ENCODE measurements around the gene PRDM16. TPM values are rescaled to one million over a fixed set of nuclear protein-coding genes. Genes with fewer than 3 reads are reported as not detected.

Gene PRDM16
- total and polyA plus RNA-seq, 2 of the 8 experiments (the other 6 are each of a cell fraction or from before 2014, with no cell fraction given) = 0.39 to 0.43 TPM

DNA sequence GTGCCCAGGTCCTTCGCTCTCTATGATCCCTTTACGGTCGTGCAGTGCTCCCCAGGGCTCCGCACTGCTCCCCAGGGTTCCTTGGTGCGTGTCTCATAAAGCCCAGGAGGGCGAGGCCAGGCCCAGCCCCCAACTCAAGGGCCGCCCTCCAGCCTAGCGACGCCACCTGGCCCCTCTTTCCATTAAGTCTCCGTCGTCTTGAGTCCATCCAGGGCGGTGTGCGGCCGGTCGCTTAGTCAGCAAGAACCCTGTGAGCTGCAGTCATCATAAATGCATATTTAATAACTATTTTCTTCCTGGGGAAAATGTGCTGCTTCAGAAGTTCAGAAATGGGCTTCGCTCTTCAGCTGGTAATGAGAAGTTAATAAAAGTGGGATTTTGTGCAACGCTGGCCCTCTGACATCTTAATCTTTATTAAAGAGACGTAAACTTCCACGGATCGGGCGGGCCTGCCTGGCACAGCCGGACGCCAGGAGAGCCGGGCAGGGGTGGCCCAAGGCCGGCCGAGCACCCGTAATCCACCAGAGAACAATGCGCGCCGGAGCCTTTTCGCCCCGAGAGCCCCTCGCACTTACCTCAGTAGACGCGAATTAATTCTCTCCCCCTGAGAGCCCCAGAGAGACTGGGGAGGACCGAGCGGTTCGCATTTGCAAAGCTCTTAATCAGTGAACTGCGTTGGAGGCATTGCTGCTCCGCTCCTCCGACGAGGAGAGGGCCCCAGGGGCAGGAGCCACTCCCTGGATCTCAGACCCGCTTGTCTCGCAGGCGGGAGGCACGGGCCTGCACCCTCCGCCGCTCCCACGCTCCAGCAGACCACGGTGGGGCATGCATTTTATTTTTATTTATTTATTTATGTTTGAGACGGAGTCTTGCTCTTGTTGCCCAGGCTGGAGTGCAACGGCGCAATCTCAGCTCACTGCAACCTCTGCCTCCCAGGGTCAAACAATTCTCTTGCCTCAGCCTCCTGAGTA lies 197.1 kb downstream of the PRDM16 start:
- no peaks in the 10 kb centered on the region; a peak in 1 of 4 replicates for H3K9me3 ChIP-seq (ENCODE audit: insufficient read depth in 2 of 2, low read depth in 1 of 2, low read length in 1 of 2)
- WGBS, 2 experiments (ENCODE audit: extremely low coverage in 1 of 2, insufficient coverage in 1 of 2, insufficient read length in 1 of 2, insufficient replicate concordance in 2 of 2, low coverage in 1 of 2, low lambda C conversion rate in 2 of 2, missing lambda C conversion rate in 1 of 2) = 86% methylated on average over 45 of the region's 53 CpGs; no CpG with 5 or more reads in 1 of the 2 experiments
- POLR2A ChIA-PET (ENCODE audit: partially characterized antibody) = no interaction called here
- TF ChIP-seq, protein P1, sequence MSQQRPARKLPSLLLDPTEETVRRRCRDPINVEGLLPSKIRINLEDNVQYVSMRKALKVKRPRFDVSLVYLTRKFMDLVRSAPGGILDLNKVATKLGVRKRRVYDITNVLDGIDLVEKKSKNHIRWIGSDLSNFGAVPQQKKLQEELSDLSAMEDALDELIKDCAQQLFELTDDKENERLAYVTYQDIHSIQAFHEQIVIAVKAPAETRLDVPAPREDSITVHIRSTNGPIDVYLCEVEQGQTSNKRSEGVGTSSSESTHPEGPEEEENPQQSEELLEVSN (IDR thresholded peaks at IDR 0.05) = no peak
- TF ChIP-seq RBBP5 (IDR thresholded peaks at IDR 0.05; ENCODE audit: borderline replicate concordance, low read depth, low read length) (no peak), ZNF274 (IDR thresholded peaks at IDR 0.05; ENCODE audit: borderline replicate concordance, extremely low read depth, low read length) (no peak), SAP30 (IDR thresholded peaks at IDR 0.05; ENCODE audit: insufficient read depth, insufficient replicate concordance, low read length) (no peak), FOSL1 (IDR thresholded peaks at IDR 0.05; ENCODE audit: insufficient read depth, low read depth, low read length) (no peak), NANOG (IDR thresholded peaks at IDR 0.05; ENCODE audit: insufficient read depth, low read depth, low read length, poor library complexity, severe bottlenecking) (no peak), CHD2 (IDR thresholded peaks at IDR 0.05; ENCODE audit: low read length) (no peak), NRF1 (IDR thresholded peaks at IDR 0.05; ENCODE audit: low read depth, low read length) (no peak), JUND (IDR thresholded peaks at IDR 0.05; ENCODE audit: low read length) (no peak), CEBPB (IDR thresholded peaks at IDR 0.05; ENCODE audit: low read depth, low read length) (no peak)

More for the DNA sequence above, 197.1 kb downstream of the PRDM16 start:
- Histone ChIP-seq H3K9ac (replicated peaks in 1 of 4; ENCODE audit: extremely low read depth in 1 of 4, low read depth in 3 of 4, low read length in 3 of 4) (no peak overlapping the region), H3K27ac (ENCODE audit: low read depth, low read length) (no peak overlapping the region), H3K27me3 (replicated peaks in 1 of 4; ENCODE audit: control insufficient read depth in 3 of 4, extremely low read depth in 1 of 4, insufficient read depth in 3 of 4, low read length in 3 of 4) (no peaks in the 10 kb centered on the region; a peak in 1 of 7 replicates), H3K14ac (ENCODE audit: insufficient read length) (no peak overlapping the region), H2BK5ac (ENCODE audit: low read depth, low read length) (no peak overlapping the region), H2AFZ (ENCODE audit: low read length) (no peak overlapping the region), H2BK15ac (ENCODE audit: low read length) (no peak overlapping the region), H3K79me2 (ENCODE audit: control insufficient read depth in 1 of 2, insufficient read depth in 2 of 2, low read length in 2 of 2) (no peaks in the 10 kb centered on the region), H3K36me3 (ENCODE audit: control insufficient read depth in 2 of 4, insufficient read depth in 4 of 4, low read length in 3 of 4) (no peaks in the 10 kb centered on the region), H4K20me1 (replicated peaks in 1 of 2; ENCODE audit: control insufficient read depth in 1 of 2, insufficient read depth in 2 of 2, low read length in 2 of 2) (no peaks in the 10 kb centered on the region), H3K4me3 (ENCODE audit: extremely low read depth in 1 of 4, insufficient read depth in 2 of 4, low read depth in 3 of 4, low read length in 4 of 4) (no peak overlapping the region), H2AK5ac (ENCODE audit: low read depth, low read length) (no peak overlapping the region), H3K23me2 (ENCODE audit: low read depth, low read length) (no peaks in the 10 kb centered on the region), H3K18ac (ENCODE audit: extremely low read depth, low read length) (no peak overlapping the region), H2BK20ac (ENCODE audit: low read length) (no peak overlapping the region), H4K91ac (replicated peaks; ENCODE audit: insufficient read length, low read length) (no peak overlapping the region), H3K4me2 (ENCODE audit: insufficient read depth in 1 of 2, low read depth in 2 of 2, low read length in 2 of 2) (no peak overlapping the region), H3K79me1 (ENCODE audit: low read depth, low read length) (no peaks in the 10 kb centered on the region), H3K23ac (ENCODE audit: insufficient read length) (no peak overlapping the region), H2BK12ac (ENCODE audit: low read depth, low read length) (no peak overlapping the region), H3K4ac (replicated peaks; ENCODE audit: insufficient read length, low read depth, low read length) (no peak overlapping the region), H2BK120ac (replicated peaks; ENCODE audit: low read depth, low read length) (no peak overlapping the region), H3K4me1 (replicated peaks in 1 of 4; ENCODE audit: control insufficient read depth in 3 of 4, insufficient read depth in 4 of 4, low read length in 3 of 4) (peaks cover 0 to 6% (median 0%) of the 10 kb centered on the region in 4 experiments; a peak in 3 of 7 replicates), H3K56ac (replicated peaks; ENCODE audit: insufficient read length, low read depth, low read length) (no peak overlapping the region), H4K5ac (ENCODE audit: insufficient read length, low read depth, low read length) (no peak overlapping the region), H4K8ac (ENCODE audit: extremely low read depth, insufficient read depth, low read length) (no peak overlapping the region)
- no peak for DNase-seq (ENCODE audit: low read depth in 1 of 2, low spot score in 2 of 2)
- no peak for FAIRE-seq
- CTCF ChIA-PET (ENCODE audit: partially characterized antibody) = interaction anchor here (0.9 to 1.0 kb wide), 3 partner anchors 10 to 47 kb away, joined by 3 to 4 read pairs (median 3); no protein-coding TSS in a partner anchor

All from H1 (cell line).